Pancreas (tissue), 10 donors: ENCODE data around the gene RELL1. TPM values are rescaled to one million over a fixed set of nuclear protein-coding genes. Genes with fewer than 3 reads are reported as not detected.

Experiments used
- ATAC-seq, 4 donors: fragments of 200-7000 bp; cut with Tn5 transposase; one replicate each; pipeline versions ENCODE4 v1.8.0 to v1.9.1; 2020; ENCODE audit warnings: mild to moderate bottlenecking in 4 of 4, moderate library complexity in 4 of 4
- DNase-seq, 6 donors: peaks; one replicate each; pipeline ENCODE4 v3.0.0-alpha.2; 2020
- FAIRE-seq: peaks from 2 replicates; lab custom pipeline; 2012; peaks lifted over from hg19 to GRCh38; lab: Jason Lieb, UNC
- H3K27ac ChIP-seq, 4 donors: fragments of 200-600 bp; sonication (generic); 1 replicate in 3 of 4; 2 replicates in 1 of 4; pipeline versions ENCODE4 v1.5.0 to v1.8.0; 2020
- H3K27me3 ChIP-seq, 4 donors: fragments of 200-600 bp; one replicate each; pipeline ENCODE4 v1.8.0; 2021
- H3K36me3 ChIP-seq, 3 donors: fragments of 200-600 bp; sonication (generic) in 1 of 3; one replicate each; pipeline versions ENCODE4 v1.5.0 to v1.8.0; 2020 to 2021
- H3K4me1 ChIP-seq, 3 donors: fragments of 200-600 bp; one replicate each; pipeline ENCODE4 v1.8.0; 2021
- H3K4me3 ChIP-seq, 4 donors: fragments of 200-600 bp; sonication (generic) in 2 of 4; one replicate each; pipeline versions ENCODE4 v1.5.0 to v1.8.0; 2020 to 2021
- H3K9me3 ChIP-seq, 4 donors: fragments of 200-600 bp; one replicate each; pipeline ENCODE4 v1.8.0; 2021
- CTCF ChIP-seq, 4 donors: fragments of 200-600 bp; sonication (generic) in 3 of 4; IDR thresholded peaks; one replicate each; pipeline versions ENCODE4 v1.5.0 to v1.8.0; 2021; ENCODE audit warnings: antibody characterized with exemption in 4 of 4
- WGBS, 2 donors: extraction: QIAGEN DNeasy Blood & Tissue Kit; methylation state at CpG; one replicate each; pipeline ENCODE4 v1.1.7; 2013; 5-methylcytosine and 5-hydroxymethylcytosine counted together
- intact Hi-C, 3 donors: fragments of 100-400 bp; cut with DNase I; formaldehyde crosslinking; loops; one replicate each; pipeline versions ENCODE4 v1.11.1 to v1.14.2; 2022
- polyA plus RNA-seq, 2 donors: library from polyadenylated mRNA; stranded (reverse); fragments of 200-250 nt; gene quantifications; one replicate each; pipeline ENCODE4 v1.2.3, GENCODE V29; 2013
- total RNA-seq, 6 donors: library from RNA; stranded (reverse); fragmentation: NEBNext Ultra II Directional in 4 of 6; extraction: Animal tissue kit (Norgen Biotek cat#: 25700) in 4 of 6; gene quantifications; one replicate each; pipeline versions ENCODE4 v1.2.1 to v1.2.4, GENCODE V29; 2021 to 2023
- donor health status: healthy with polysubstance abuse.
- donor health status: DM: no; HTN: no; CAD: no; lungs with moderate emphysema.
- donor health status: DM: no; HTN: no; CAD: no.
- donor health status: control.
- donor health status: control.
- donor health status: Bipolar disorder and iron deficiency.
- donor health status: DM: yes; HTN: yes; CAD: no.
- donor health status: DM: no; HTN: no; CAD: no.
- donor health status: DM: no; HTN: no; CAD: no.
- donor health status: DM: yes; HTN: yes; CAD: no.

Gene RELL1
- total and polyA plus RNA-seq, 8 donors = 0.38 to 17.1 (median 4.7) TPM

GRCh38 chr4:37605843-37606565 is 80.2 kb downstream of the RELL1 start:
- no peak for FAIRE-seq
- intact Hi-C loops = loop anchor here in 2 of 3 donors (5.0 to 10.0 kb wide), 3 partner anchors 189 to 419 kb away; no protein-coding TSS in a partner anchor
- Histone ChIP-seq H3K4me3 (no peak overlapping the region), H3K36me3 (no peaks in the 10 kb centered on the region), H3K27me3 (no peaks in the 10 kb centered on the region), H3K9me3 (no peaks in the 10 kb centered on the region), H3K4me1 (no peaks in the 10 kb centered on the region), H3K27ac (no peak overlapping the region)
- no peak for ATAC-seq
- DNase-seq = no peak
- no peak for TF ChIP-seq CTCF (IDR thresholded peaks at IDR 0.05)

- H3K27me3 ChIP-seq = no peaks in the 10 kb centered on the region
- H3K4me3 ChIP-seq = no peak overlapping the region
- WGBS, 2 donors = 47 to 52% methylated on average over 4 of the region's 4 CpGs
- intact Hi-C loops = loop anchor here (5.0 to 10.0 kb wide), 3 partner anchors 190 to 420 kb away; no protein-coding TSS in a partner anchor
- ATAC-seq = no peak
- no peak overlapping the region for H3K27ac ChIP-seq
- H3K36me3 ChIP-seq = no peaks in the 10 kb centered on the region
- no peaks in the 10 kb centered on the region for H3K9me3 ChIP-seq
- no peaks in the 10 kb centered on the region for H3K4me1 ChIP-seq
- no peak for FAIRE-seq
- TF ChIP-seq CTCF (IDR thresholded peaks at IDR 0.05) = no peak
- no peak for DNase-seq
Observed at GRCh38 chr4:37604461-37604860, 81.7 kb downstream of the RELL1 start.

GRCh38 chr4:37603711-37604110 is 82.5 kb downstream of the RELL1 start:
- Histone ChIP-seq H3K4me1 (no peaks in the 10 kb centered on the region), H3K9me3 (no peaks in the 10 kb centered on the region), H3K27ac (no peak overlapping the region), H3K27me3 (no peaks in the 10 kb centered on the region), H3K36me3 (no peaks in the 10 kb centered on the region), H3K4me3 (no peak overlapping the region)
- FAIRE-seq = no peak
- intact Hi-C loops = loop anchor here (5.0 to 10.0 kb wide), 3 partner anchors 191 to 421 kb away; no protein-coding TSS in a partner anchor
- no peak for TF ChIP-seq CTCF (IDR thresholded peaks at IDR 0.05)
- no peak for DNase-seq
- WGBS, 2 donors = 78 to 79% methylated on average over 5 of the region's 5 CpGs
- ATAC-seq = no peak

GRCh38 chr4:37603070-37603468 is 83.1 kb downstream of the RELL1 start:
- H3K4me3 ChIP-seq = no peak overlapping the region
- intact Hi-C loops = loop anchor here (5.0 to 10.0 kb wide), 3 partner anchors 192 to 422 kb away; no protein-coding TSS in a partner anchor
- H3K4me1 ChIP-seq = no peaks in the 10 kb centered on the region
- H3K27me3 ChIP-seq = no peaks in the 10 kb centered on the region
- 6% methylated on average over 10 of the region's 10 CpGs for WGBS, 2 donors
- peak; percentile 90 to 98 (median 95) for ATAC-seq
- no peak for FAIRE-seq
- TF ChIP-seq CTCF (IDR thresholded peaks at IDR 0.05) = peak; percentile 90 to 96 (median 94)
- H3K9me3 ChIP-seq = no peaks in the 10 kb centered on the region
- no peak overlapping the region for H3K27ac ChIP-seq
- no peaks in the 10 kb centered on the region for H3K36me3 ChIP-seq
- peak; percentile 67 to 96 (median 86) for DNase-seq
